Stimulated activated CD8-positive, alpha-beta memory T cell treated with anti-CD3 and anti-CD28 coated beads, Interleukin-15, amount 100 ng/mL, for 4 hours (primary cell): ENCODE results near the gene TANGO2.

ENCODE experiments used
- DNase-seq, 2 donors: peaks; one replicate each; pipeline ENCODE4 v3.0.0-alpha.2; 2020; ENCODE audit warnings: low read depth in 2 of 2

TANGO2 gene

GRCh38 chr22:20026996-20027601, 6.2 kb downstream of the TANGO2 start:
- DNase-seq = no peak

GRCh38 chr22:20027966-20028854, 7.3 kb downstream of the TANGO2 start:
- no peak for DNase-seq

- DNase-seq = no peak
These were observed 8.1 kb downstream of the TANGO2 start for GRCh38 chr22:20028855-20029549.

GRCh38 chr22:20029550-20030225, 8.8 kb downstream of the TANGO2 start:
- DNase-seq = no peak

DNA sequence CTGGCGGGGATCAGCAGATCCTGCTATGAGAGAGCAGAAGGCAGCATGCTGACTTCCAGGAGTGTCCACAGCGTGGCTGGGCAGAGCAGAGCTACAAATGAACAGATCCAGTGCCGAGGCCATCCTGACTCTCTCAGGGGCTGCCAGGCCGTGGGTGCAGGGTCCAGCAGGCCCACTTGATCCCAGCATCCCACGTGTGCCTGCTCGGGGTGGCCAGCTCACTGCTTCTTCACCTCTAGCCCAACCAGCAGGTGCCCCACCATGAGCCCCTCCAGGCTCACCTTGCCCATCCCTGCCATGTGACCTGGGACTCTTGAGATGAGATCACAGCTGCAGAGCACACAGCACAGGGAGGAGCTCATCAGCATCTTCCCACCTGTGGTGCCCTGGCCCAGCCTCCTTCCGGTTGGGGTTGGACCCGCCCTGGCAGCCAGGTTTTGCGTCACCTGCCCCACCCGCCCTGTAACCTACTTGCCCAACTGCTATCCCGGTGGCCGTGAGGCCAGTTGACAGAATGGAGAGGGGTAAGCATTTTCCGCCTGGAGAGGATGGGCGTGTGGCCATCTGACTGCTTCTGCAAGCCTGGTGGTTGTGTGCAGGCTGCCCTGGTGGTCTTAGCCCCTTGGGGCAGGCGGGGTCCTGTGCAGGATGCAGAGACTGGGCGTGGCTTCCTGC, 11.0 kb downstream of the TANGO2 start:
- DNase-seq = peak in 1 of 2 donors; percentile 27

- no peak for DNase-seq
These were observed 11.6 kb downstream of the TANGO2 start for GRCh38 chr22:20032407-20032991.

GRCh38 chr22:20033045-20033706, 12.3 kb downstream of the TANGO2 start:
- DNase-seq = no peak

DNA sequence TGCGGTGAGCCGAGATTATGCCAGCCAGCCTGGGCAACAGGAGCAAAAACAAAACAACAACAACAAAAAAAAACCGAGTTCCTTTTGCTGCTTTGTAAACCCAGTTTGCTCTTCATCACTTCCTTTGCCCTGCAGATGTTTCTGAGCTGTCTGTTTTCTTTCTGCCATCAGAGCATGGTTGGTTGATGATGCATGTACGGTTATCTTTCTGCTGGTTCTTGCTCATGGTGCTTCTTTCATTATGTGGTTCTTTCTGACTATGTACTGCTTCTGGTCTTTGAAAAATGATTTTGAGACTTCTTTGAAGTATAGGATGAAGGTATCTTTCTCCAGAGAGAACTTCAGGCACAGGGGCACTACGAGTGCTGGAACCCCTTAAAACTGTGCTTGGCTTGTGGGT, 13.2 kb downstream of the TANGO2 start:
- no peak for DNase-seq

DNA sequence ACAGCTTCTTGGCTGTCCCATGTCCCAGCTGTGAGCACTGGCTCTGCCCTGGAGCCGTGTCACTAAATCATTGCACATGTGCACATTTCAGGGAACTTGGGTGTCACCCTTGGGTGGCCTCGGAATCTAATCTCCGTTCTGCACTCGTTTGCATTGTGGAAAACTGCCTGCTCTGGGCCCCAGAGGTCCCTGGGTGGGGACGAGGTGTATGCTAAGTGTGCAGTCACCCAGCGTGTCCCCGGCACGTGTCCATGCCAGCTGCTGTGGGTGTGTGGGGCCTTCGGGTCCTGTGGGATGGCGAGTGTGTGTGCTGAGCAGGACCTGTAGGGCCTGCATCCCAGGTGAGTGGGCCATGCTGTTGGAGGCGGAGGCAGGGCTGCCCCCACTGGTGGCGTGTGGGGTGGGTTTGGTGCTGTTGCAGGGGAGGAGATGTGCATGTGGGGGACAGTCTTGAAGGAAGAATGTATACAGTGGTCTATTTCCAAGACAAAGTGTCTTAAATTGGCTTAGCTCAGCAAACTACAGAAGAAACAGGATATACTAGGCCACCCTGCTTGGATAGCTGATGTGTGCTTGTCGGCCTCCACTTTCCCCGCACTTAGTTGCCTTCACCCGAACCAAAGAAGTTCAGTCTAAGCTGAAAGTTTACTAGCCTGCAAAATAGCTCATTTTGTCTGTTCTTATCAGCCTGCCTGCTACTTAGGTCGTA, 14.6 kb downstream of the TANGO2 start:
- no peak for DNase-seq

- DNase-seq = no peak
These were observed 15.2 kb downstream of the TANGO2 start for GRCh38 chr22:20036084-20036482.

DNA sequence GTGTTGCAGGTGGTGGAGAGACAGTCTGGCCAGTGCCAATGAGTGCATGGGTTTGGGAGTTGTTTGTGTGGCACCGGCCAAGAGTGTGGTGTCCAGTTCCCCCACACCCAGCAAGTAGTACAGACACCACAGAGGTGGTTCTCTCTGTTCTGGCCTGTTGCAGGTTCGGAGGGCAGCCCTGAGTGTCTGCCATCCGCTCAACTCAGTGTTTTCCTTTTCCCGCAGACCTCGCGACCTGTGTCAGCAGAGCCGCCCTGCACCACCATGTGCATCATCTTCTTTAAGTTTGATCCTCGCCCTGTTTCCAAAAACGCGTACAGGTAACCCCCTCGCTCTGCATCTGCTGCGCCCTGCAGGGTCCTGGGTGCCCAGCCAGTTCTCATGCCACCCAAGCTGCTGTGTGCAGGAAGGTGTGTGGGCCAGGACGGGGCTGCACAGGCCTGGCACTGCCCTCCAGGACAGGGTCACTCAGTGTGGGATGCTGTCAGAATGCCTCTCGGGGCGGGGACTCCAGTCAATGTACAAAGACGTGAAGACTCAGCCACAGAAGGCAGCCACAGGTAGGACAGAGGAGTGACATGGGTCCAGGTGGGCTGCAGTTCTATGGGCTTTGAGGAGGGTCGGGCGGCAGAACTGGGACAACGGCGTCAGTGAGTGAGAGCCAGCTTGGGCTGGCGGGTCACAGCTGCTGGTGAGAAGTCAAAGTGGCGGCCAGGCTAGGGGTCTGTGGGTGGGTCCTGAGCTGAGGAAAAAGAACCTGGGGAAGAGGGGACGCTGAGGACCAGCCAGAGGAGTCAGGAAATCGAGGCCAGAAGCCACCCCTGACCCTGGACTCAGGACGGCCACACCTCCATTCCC, 15.9 kb downstream of the TANGO2 start:
- DNase-seq = no peak

- DNase-seq = no peak
These were observed 16.5 kb downstream of the TANGO2 start for GRCh38 chr22:20037419-20037818.

DNA sequence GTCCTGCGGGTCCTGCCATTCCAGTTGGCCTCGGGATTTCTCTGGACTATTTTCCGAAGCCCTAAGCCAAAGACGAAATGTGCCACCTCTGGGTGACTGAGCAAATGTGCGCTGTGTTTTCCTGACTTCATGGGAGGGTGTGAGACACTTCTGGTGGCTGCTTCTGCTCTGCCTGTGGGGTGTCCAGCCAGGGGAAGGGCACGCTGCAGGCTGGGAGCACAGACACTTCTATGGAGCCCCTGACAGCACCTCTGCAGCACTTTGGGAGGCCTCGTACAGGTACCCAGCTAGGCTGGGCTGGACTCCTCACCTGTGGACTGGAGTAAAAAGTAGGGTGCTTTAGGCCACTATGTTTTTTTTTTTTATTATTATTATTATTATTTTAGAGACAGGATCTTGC, 17.7 kb downstream of the TANGO2 start:
- DNase-seq = no peak

- DNase-seq = no peak
These were observed 18.9 kb downstream of the TANGO2 start for GRCh38 chr22:20039683-20040325.

- DNase-seq = no peak
These were observed 19.7 kb downstream of the TANGO2 start for GRCh38 chr22:20040327-20041200.

DNA sequence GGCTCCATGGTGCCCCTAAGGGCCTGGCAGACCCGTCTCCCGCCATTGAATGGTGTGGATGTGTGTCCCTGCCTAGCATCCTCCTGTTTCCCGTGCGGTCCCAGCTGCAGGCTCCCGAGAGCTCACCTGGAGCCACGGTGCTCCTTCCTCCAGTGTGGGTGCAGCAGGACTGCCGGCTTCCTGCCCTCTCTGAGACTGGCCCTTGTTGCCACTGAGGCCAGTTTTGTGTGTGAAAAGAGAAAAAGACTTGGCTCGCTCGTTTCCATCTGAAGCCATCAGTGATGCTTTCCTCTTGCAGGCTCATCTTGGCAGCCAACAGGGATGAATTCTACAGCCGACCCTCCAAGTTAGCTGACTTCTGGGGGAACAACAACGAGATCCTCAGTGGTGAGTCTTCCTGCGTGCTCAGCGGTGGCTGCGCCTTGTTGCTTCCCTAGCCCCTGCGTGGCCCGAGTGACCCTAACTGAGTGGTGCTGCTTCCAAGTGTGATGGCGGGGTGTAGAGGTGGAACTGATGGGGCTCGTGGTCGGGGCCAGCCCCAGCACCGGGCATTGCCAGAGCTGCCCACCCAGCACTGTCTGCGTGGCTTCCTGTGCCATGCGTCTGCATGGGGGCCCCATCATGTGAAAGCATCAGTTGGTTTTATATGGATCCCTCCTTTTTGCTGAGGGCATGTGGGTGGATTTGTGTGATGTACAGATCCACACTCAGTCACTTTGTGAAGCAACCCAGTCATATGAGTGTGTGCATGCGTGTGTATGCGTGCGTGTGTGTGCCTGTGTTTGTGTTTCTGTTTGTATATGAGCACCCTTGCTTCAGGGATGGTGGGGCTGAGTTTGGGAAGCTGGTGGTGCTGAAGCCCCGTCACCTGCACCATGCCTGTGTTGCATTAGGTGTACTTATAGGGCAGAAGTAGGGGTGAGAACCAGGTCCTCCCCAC, 22.4 kb downstream of the TANGO2 start:
- no peak for DNase-seq

GRCh38 chr22:20043997-20044342, 23.1 kb downstream of the TANGO2 start:
- no peak for DNase-seq
